ENCODE data around the gene EPHA1.

- TF ChIP-seq EZH2 (IDR thresholded peaks at IDR 0.05) = no peak
- TF ChIP-seq POLR2AphosphoS5 (IDR thresholded peaks at IDR 0.05; ENCODE audit: borderline replicate concordance, low read depth, low read length) = no peak
Observed at GRCh38 chr7:143435266-143435665, 26.6 kb upstream of the EPHA1 start.
